GM19099 (cell line): ENCODE data around the gene SPIN4.

Experiments used
- POLR2A ChIP-seq: IDR thresholded peaks from 3 replicates; pipeline ENCODE4 v1.6.1; 2011; ENCODE audit warnings: low read depth; ENCODE audit not compliant: insufficient read length; ENCODE audit errors: extremely low read depth

Gene SPIN4

DNA sequence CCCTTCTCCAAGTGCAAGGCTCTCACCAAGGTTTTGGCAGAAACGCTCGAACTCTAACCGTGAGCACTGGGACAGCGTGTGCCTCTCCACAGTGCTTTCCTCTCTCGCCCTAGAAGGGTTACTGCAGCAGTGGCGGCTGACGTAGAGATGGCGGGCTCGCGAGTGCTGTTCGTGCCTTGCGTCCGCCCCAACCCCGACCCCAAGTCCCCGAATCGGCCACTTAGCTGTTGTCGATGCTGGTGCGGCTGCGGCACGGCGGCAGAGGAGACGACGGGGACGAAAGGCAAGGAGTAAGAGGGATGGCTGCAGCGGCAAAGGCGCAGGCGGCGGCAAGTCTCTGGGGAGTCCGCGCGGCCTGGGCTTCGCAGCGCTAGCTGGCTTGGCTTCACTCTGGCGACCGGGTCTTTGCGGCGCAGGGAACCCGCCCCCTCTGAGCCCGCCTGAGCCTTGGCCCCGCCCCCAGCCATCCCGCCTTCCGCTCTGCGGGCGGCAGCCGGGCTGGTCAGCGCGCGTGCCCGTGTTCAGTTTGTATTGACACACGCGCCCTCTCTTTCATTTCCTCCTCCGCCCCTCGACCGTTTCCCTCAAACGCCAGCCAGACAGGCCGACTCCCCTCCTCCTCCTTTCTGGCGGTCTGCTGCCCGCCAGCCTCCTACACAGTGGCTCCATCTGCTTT lies at the start of gene SPIN4:
TSS of gene SPIN4 (minus strand) at position 392 of the 676 bp plus-strand sequence. CDS start 513 bp downstream, outside the sequence.
- peak; percentile 70 for TF ChIP-seq POLR2A

DNA sequence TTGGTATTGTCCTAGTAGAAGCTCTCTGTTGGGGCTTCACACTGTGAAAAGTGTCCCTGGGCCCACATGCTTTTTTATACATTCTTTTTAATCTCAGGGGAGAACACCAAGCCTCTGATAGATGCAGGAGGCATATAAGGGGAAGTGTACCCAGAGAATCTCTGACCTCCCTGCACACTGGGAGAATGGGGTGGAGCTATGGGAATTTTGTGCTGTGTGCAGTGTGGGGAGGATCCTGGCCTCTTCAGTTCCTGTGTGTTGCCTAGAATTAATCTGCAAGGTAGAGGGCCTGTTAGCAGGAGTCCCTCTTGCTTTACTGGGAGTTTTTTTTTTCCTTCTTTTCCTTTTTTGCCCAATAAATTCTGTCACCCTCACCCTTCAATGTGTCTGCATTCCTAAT lies 49.2 kb upstream of the SPIN4 start:
- TF ChIP-seq POLR2A: no peak

GRCh38 chrX:63394872-63395271 lies 43.7 kb upstream of the SPIN4 start:
- no peak for TF ChIP-seq POLR2A

DNA sequence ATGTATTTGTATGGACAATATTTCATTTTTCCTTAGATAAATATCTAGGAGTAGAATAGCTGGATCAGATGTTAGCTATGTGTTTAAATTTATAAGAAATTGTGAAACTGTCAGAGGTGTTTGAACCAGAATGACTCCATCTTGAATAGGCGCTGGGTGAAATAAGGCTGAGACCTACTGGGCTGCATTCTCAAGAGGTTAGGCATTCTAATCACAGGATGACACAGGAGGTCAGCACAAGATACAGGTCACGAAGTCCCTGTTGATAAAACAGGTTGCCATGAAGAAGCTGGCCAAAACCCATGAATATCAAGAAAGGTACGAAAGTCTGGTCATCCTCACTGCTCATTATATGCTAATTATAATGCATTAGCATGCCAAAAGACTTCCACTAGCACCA lies 36.3 kb upstream of the SPIN4 start:
- TF ChIP-seq POLR2A: no peak

DNA sequence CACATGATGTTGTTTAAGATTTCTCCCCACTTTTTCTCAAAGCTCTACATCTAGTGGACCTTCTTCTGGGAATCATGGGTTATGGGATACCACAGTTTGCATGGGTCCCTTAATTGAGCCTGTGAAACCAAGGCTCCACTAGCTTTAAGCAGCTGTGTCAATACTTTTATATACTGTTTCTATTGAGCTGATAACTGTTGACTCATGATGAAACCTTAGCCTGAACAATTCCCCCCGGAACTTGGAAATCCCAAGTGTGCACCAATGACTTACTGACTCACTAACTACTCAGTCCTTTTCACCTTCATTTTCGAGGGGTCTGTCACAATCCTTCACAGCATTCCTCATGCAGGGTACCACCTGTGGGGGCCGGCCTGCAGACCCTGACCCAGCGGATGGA lies 12.7 kb upstream of the SPIN4 start:
- TF ChIP-seq POLR2A: no peak

GRCh38 chrX:63361494-63361893 lies 10.4 kb upstream of the SPIN4 start:
- TF ChIP-seq POLR2A: no peak

DNA sequence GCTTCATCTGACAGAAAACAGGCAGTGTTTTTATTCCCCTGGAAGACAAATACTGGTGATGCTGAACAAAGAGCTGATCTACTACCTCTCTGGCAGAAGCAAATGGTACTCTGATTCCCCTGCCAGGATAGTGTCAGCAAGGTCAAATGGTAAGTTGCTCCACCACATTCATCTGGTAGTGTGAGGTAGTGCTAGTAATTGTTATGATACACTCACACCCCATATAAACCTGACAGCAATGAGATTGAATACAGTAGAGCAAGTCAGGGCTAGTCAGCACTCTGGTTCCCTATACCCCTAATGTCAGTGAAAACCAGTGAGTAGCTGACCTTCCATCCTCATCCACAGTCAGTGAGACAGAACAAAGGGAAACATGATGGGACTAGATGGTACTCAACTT lies 3.4 kb upstream of the SPIN4 start:
- TF ChIP-seq POLR2A: no peak

DNA sequence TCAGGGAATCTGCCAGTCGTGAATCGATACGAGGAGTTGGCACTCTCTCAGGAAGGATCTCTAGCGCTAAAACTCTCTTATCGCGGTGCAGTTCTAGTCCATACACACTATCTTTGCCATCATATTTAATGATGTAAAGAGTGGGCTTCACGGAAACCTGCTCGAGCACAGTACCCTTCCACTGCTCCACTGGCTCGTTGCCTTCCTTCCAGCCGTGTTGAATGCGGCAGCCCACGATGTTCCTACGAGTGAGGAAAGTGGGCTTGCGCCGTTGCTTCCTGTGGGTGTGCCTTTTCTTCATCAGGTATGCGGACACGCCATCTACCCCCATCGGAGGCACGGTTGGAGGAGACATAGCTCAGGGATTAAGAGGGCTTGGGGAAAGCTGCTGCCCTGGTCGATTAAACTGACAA lies 661 bp downstream of the SPIN4 start:
- no peak for TF ChIP-seq POLR2A

DNA sequence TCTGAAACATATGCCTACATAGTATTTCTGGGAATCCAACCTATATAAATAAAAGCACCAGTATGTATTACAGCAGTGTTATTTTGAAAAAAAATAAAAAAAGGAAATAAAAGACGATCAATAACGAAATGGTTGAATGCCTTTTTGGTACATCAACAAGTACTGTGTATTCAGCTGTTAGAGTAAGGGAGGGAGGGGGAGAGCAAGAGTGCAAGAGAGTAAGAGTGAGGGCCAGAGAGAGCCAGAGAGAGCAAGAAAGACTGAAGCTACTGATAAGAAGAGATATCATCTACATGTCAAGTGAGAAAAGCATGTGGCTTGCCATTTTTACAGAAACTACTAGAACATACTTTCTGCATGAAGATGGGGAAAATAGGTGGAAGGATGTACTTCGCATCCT lies 1.8 kb downstream of the SPIN4 start:
- TF ChIP-seq POLR2A: no peak

DNA sequence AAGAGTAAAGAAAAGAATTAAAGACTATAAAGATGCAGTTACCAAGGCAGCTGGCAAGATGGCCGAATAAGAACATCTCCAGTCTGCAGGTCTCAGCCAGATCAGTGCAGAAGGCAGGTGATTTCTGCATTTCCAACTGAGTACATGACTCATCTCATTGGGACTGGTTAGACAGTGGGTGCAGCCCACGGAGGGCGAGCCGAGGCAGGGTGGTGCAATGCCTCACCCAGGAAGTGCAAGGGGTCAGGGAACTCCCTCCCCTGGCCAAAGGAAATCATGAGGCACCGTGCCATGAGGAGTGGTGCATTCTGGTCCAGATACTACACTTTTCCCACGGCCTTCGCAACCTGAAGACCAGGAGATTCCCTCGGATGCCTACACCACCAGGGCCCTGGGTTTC lies 20.5 kb downstream of the SPIN4 start:
- no peak for TF ChIP-seq POLR2A

GRCh38 chrX:63327788-63328187 lies 23.3 kb downstream of the SPIN4 start:
- TF ChIP-seq POLR2A: no peak

DNA sequence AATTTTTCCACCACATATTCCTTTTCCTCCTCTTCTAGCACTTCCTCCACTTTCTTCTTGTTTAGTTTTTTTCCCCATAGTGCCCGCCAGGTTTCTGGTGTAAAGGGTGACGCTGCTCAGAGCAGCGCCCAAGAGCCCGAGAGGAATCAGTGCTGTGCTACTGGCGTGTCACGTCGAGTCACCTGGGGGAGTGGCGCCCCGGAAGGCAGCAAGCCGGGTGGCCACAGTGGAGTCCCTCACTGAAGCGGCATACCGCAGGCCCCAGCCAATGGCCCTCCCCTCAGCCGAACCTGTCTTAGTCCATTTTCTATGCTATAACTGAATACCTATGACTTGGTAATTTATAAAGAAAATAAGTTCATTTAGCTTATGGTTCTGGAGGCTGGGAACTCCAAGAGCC lies 51.5 kb downstream of the SPIN4 start:
- no peak for TF ChIP-seq POLR2A
